Measurements from ENCODE around the gene DHRSX.

DNA sequence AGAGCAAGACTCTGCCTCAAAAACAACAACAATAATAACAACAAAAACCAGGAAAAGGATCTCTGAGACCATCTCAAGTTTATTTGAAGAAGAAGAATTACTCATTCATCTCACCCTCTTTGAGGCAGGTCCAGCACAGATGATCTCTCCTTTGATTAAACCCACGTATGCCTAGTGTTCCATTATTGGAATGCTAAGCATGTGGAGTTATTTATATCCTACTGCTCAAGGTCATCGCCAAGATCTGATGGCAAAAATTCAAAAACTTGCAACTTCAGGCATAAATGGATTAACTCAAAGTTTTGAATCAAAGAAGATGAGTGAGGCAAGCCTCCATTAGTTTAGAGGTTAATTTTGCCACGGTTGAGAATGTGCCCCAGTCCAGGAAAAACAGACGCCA lies 184.2 kb downstream of the DHRSX start:
- TF ChIP-seq RARB (CRISPR knock-in tag; IDR thresholded peaks at IDR 0.05) (no peak), ZNF8 (CRISPR knock-in tag; IDR thresholded peaks at IDR 0.05) (no peak)
- TF ChIP-seq, protein P1, sequence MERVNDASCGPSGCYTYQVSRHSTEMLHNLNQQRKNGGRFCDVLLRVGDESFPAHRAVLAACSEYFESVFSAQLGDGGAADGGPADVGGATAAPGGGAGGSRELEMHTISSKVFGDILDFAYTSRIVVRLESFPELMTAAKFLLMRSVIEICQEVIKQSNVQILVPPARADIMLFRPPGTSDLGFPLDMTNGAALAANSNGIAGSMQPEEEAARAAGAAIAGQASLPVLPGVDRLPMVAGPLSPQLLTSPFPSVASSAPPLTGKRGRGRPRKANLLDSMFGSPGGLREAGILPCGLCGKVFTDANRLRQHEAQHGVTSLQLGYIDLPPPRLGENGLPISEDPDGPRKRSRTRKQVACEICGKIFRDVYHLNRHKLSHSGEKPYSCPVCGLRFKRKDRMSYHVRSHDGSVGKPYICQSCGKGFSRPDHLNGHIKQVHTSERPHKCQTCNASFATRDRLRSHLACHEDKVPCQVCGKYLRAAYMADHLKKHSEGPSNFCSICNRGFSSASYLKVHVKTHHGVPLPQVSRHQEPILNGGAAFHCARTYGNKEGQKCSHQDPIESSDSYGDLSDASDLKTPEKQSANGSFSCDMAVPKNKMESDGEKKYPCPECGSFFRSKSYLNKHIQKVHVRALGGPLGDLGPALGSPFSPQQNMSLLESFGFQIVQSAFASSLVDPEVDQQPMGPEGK (CRISPR knock-in tag; IDR thresholded peaks at IDR 0.05; ENCODE audit: borderline replicate concordance) = no peak

Measured in SK-N-SH treated with all-trans-retinoic acid at 6 μM for 48 hours (cell line).